Measurements from ENCODE around the gene ZFAND3. TPM values are rescaled to one million over a fixed set of nuclear protein-coding genes. Genes with fewer than 3 reads are reported as not detected.
"Not testable (repeated sequence)": the region's sequence is repeated elsewhere in the genome, so short reads cannot be mapped to it uniquely, and the experiment has no call there.

The ZFAND3 gene
- polyA plus RNA-seq, 1 donor, result 84.0 TPM

- DNase-seq (ENCODE audit: low read depth), result not testable (repeated sequence)
These were observed 230.4 kb downstream of the ZFAND3 start for GRCh38 chr6:38049861-38050397.

- DNase-seq (ENCODE audit: low read depth), result no peak
These were observed 232.4 kb downstream of the ZFAND3 start for GRCh38 chr6:38051819-38052434.

- no peak for DNase-seq (ENCODE audit: low read depth)
These were observed 235.1 kb downstream of the ZFAND3 start for GRCh38 chr6:38054527-38055202.

- no peak for DNase-seq (ENCODE audit: low read depth)
These were observed 235.7 kb downstream of the ZFAND3 start for GRCh38 chr6:38055203-38055589.

- no peak for DNase-seq (ENCODE audit: low read depth)
These were observed 236.8 kb downstream of the ZFAND3 start for GRCh38 chr6:38056361-38056760.

GRCh38 chr6:38057994-38058393, 238.5 kb downstream of the ZFAND3 start:
- DNase-seq (ENCODE audit: low read depth), result no peak

- no peak for DNase-seq (ENCODE audit: low read depth)
These were observed 242.5 kb downstream of the ZFAND3 start for GRCh38 chr6:38062066-38062465.

GRCh38 chr6:38063973-38064372, 244.4 kb downstream of the ZFAND3 start:
- no peak for DNase-seq (ENCODE audit: low read depth)

GRCh38 chr6:38064431-38064830, 244.9 kb downstream of the ZFAND3 start:
- no peak for DNase-seq (ENCODE audit: low read depth)

GRCh38 chr6:38065734-38066305, 246.3 kb downstream of the ZFAND3 start:
- DNase-seq (ENCODE audit: low read depth), result no peak

- no peak for DNase-seq (ENCODE audit: low read depth)
These were observed 247.9 kb downstream of the ZFAND3 start for GRCh38 chr6:38067263-38067980.

- DNase-seq (ENCODE audit: low read depth), result no peak
These were observed 249.5 kb downstream of the ZFAND3 start for GRCh38 chr6:38068854-38069590.

GRCh38 chr6:38077488-38078030, 258.0 kb downstream of the ZFAND3 start:
- no peak for DNase-seq (ENCODE audit: low read depth)

GRCh38 chr6:38078671-38079070, 259.1 kb downstream of the ZFAND3 start:
- no peak for DNase-seq (ENCODE audit: low read depth)

- DNase-seq (ENCODE audit: low read depth), result no peak
These were observed 259.6 kb downstream of the ZFAND3 start for GRCh38 chr6:38079107-38079506.

GRCh38 chr6:38079537-38079936, 260.0 kb downstream of the ZFAND3 start:
- DNase-seq (ENCODE audit: low read depth), result no peak

GRCh38 chr6:38080360-38080759, 260.8 kb downstream of the ZFAND3 start:
- no peak for DNase-seq (ENCODE audit: low read depth)

GRCh38 chr6:38080889-38081288, 261.4 kb downstream of the ZFAND3 start:
- DNase-seq (ENCODE audit: low read depth), result no peak

GRCh38 chr6:38085031-38085430, 265.5 kb downstream of the ZFAND3 start:
- DNase-seq (ENCODE audit: low read depth), result no peak

- no peak for DNase-seq (ENCODE audit: low read depth)
These were observed 266.8 kb downstream of the ZFAND3 start for GRCh38 chr6:38086346-38086745.

- no peak for DNase-seq (ENCODE audit: low read depth)
These were observed 268.5 kb downstream of the ZFAND3 start for GRCh38 chr6:38088010-38088409.
